ENCODE data around the gene CFAP46. TPM values are rescaled to one million over a fixed set of nuclear protein-coding genes. Genes with fewer than 3 reads are reported as not detected.

CFAP46 gene
- total and polyA plus RNA-seq, 2 donors = 0.53 TPM; not detected in 1

DNA sequence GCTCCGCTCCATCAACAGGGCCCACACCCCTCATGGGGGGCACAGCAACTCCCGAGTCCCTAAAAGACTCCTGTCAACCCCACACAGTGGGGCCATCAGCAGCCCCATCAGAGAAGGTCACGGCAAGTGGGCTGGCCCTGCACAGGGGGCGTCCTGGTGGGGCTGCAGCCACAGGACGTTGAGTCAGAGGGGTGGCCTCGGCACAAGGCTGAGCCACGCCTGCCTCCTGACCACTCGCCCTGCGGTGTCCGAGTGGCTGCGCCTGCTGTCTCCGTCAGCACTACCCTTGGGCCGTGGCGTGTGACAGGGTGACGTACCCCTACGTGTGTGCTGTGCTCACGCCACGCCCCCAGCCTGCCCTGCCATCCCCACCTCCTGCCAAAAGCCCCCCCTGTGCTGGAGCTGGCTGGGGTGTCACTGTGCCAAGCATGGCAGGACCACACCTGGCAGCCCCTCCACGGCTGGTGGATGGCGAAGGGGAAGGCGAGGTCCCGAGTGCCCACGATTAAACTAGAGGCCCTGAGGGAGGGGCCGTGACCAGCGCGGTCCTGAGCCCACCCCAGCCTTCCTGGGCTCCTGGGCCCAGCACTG is 130.4 kb downstream of the CFAP46 start:
- Histone ChIP-seq H3K27ac (ENCODE audit: low read depth) (no peak overlapping the region), H3K36me3 (ENCODE audit: insufficient read depth) (no peaks in the 10 kb centered on the region), H3K4me1 (ENCODE audit: insufficient read depth) (no peaks in the 10 kb centered on the region), H3K4me3 (ENCODE audit: low read depth, low read length) (no peak overlapping the region)
- 86% methylated on average over 26 of the region's 26 CpGs for WGBS
- no peak for DNase-seq (ENCODE audit: extremely low spot score)

DNA sequence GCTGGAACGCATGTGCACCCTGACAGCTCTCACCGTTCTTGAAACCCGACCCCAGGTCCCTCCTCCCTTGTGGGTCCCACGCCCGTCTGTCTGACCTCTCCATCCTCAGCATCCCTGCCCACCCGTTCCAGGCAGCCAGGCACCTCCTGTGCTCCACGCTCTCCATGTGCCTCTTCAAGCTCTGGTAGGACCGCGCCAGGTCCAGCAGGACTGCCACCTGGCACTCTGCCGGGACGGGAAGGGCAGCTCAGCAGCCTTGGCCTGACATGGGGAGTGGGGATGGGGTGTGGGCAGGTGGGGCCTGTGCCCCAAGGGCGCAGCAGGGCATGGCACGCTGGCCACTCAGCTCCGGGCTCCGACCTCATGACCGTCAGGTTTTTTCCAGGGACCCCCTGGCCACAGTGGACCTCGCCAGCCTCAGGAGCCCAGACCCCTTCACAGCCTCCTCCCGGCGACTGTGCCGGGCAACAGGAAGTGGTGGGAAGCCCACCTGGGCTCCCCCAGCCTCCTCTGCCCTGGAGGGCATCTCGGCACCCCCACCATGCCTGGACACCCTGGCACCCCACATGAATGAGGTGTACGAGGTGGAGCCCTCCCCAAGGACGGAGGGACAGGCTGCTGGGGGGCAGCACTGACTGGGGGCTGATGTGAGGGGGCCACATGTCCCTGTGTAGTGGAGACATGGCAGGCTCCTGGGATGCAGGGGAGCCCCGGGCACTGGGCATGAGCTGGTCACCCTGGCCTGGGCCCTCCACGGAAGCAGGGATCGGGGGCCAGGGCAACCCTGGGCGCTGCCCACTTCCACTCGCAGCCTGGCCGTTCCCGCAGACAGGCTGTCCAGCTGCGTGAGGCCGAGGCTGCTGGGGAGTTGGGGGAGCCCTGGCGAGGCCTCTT is 131.3 kb downstream of the CFAP46 start:
- 69% methylated on average over 33 of the region's 33 CpGs for WGBS
- no peak overlapping the region for H3K27ac ChIP-seq (ENCODE audit: low read depth)
- no peaks in the 10 kb centered on the region for H3K36me3 ChIP-seq (ENCODE audit: insufficient read depth)
- no peak for DNase-seq (ENCODE audit: extremely low spot score)
- no peaks in the 10 kb centered on the region for H3K4me1 ChIP-seq (ENCODE audit: insufficient read depth)
- H3K4me3 ChIP-seq (ENCODE audit: low read depth, low read length) = no peak overlapping the region

DNA sequence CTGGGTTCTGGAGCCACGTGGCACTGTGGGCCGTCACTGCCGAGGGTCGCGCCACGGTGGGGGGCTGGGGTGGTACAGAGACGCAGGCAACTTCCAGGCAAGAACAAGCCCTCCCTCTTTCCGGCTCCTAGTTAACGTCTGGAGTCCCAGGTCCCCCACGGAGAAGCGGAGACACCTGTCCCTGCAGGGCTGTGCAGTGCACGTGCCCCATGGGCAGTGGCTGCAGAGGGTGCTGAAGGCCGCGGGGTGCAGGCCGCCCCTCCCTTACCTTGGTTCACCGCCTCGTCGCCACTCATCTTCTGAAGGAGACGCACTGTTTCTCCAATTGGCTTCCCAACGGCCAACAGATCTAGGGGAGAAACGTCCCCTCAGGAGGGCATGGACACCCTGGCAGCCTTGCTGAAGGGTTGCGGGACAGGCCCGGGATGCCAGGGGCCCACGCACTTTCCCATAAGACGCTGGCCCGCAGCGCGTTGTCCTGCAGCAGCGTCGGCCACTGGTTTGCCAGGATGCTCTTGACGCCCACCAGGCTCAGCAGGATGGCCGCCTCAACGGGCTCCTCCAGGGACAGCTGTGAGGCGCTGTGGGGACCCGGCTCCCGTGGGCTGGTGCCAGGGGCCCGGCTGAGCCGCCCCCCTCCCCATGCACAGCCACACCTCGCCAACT is 132.1 kb downstream of the CFAP46 start:
- WGBS = 79% methylated on average over 39 of the region's 39 CpGs
- no peak for DNase-seq (ENCODE audit: extremely low spot score)
- Histone ChIP-seq H3K4me1 (ENCODE audit: insufficient read depth) (no peaks in the 10 kb centered on the region), H3K27ac (ENCODE audit: low read depth) (no peak overlapping the region), H3K36me3 (ENCODE audit: insufficient read depth) (no peaks in the 10 kb centered on the region), H3K4me3 (ENCODE audit: low read depth, low read length) (no peak overlapping the region)

DNA sequence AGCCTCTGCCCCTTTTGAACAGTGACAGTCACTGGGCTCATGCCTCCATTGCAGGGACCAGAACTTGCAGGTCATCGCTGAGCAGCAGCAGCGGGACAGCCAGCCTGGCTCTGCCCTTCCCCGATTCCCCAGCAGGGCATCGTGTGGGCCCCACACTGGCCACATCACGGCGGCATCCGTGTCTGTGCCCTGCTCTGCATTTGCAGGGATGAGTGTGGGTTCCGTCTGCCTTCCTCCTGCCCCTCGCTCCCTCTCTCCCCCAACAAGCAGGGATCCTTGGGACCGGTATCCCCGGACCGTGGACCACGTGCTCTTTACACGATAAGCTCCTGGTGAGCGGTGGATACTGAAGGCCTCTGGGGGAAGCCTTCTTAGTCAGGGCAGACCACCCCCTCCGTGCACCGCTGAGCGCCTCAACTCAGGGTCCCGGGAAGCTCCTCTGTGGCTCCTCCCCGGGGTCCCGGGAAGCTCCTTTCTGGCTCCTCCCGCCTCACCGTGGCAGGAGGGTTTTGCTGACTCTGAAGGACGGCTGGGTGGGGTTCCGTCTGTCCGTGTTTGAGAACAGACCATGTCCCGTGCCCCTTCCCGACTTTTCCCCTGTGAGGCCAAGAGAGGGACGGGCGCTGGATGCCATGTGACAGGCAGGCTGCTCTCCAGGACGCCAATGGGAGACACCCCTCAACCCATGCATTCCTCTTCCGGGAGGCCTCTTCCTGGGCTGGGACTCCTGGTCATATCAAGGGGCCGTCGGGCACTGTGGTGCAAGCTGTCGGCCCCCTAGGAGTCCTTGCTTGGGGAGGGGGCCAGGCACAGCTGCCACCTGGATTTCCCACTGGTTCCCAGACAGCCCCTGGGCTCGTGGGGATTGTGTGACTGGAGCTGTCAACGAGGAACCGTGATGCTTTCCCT is 132.9 kb downstream of the CFAP46 start:
- H3K4me1 ChIP-seq (ENCODE audit: insufficient read depth) = no peaks in the 10 kb centered on the region
- DNase-seq (ENCODE audit: extremely low spot score) = no peak
- no peaks in the 10 kb centered on the region for H3K36me3 ChIP-seq (ENCODE audit: insufficient read depth)
- no peak overlapping the region for H3K4me3 ChIP-seq (ENCODE audit: low read depth, low read length)
- WGBS = 83% methylated on average over 38 of the region's 38 CpGs
- no peak overlapping the region for H3K27ac ChIP-seq (ENCODE audit: low read depth)

DNA sequence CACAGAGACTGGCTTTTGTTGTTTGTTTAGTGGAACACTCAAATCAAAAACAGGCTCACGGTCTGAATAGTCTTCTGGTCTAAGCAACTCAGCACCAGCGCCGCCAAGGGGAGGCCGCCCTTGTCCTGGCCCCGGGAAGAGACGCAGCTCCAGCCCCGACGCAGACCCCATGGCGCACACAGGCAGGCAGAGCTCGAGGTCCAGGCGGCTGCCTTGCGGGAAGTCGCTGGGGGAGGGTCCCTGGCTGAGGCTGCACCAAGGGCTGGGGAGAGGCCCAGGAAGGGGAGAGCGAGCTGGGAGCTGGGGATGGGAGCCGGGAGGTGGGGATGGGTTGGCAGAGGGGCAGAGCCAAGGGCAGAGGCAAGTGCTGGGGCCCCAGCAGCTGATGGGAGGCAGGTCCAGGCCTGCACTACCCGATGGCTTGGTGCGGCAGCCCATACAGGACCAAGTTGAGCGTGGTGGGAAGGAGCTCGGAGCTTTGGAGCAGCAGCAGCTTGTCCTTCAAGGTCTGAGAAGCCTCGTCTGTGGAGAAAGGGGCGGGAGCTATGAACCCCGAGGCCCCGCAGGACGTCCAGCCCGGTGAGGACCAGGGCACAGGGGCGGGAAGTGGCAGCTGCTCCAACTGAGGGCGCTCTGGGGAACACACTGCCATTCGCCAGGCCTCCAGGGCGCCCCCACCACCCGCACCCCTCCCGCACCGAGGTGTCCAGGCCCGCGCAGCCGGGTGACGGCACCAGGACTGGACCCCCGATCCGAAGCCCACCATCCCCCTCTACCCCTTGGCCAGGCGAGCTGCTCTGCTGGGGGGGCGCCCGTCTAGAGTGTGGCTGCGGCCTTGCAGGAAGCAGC is 133.8 kb downstream of the CFAP46 start:
- DNase-seq (ENCODE audit: extremely low spot score) = peak; percentile 18

GRCh38 chr10:132807621-132808049 is 134.7 kb downstream of the CFAP46 start:
- Histone ChIP-seq H3K27ac (ENCODE audit: low read depth) (no peak overlapping the region), H3K36me3 (ENCODE audit: insufficient read depth) (no peaks in the 10 kb centered on the region), H3K4me1 (ENCODE audit: insufficient read depth) (no peaks in the 10 kb centered on the region), H3K4me3 (ENCODE audit: low read depth, low read length) (no peak overlapping the region)
- 94% methylated on average over 27 of the region's 27 CpGs for WGBS
- DNase-seq (ENCODE audit: extremely low spot score) = no peak

More for the DNA sequence above, 133.8 kb downstream of the CFAP46 start:
- no peaks in the 10 kb centered on the region for H3K36me3 ChIP-seq (ENCODE audit: insufficient read depth)
- H3K4me3 ChIP-seq (ENCODE audit: low read depth, low read length) = no peak overlapping the region
- 56% methylated on average over 42 of the region's 42 CpGs for WGBS
- H3K4me1 ChIP-seq (ENCODE audit: insufficient read depth) = no peaks in the 10 kb centered on the region
- H3K27ac ChIP-seq (ENCODE audit: low read depth) = no peak overlapping the region

DNA sequence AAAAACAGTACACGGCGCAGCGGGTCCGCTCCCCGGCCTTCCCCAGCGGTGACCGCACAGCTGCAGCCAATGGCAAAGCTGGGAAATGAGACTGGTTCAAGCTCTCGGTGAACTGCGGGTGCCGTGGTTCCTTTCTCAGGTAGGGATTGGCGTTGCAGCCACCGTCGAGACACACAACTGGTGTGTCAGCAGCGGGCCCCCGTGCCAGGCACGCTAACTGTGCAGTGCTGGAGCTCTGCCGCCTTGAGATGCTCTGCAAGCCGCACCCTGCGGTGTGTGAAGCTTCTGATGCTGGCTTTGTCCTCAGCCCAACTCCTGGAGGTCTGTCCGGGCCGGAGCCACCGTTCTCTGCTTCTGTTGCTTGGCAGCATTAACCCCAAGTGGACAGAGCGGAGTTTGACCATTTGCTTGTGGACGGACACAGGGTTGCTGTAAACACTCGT is 135.8 kb downstream of the CFAP46 start:
- no peaks in the 10 kb centered on the region for H3K4me1 ChIP-seq (ENCODE audit: insufficient read depth)
- no peaks in the 10 kb centered on the region for H3K36me3 ChIP-seq (ENCODE audit: insufficient read depth)
- no peak overlapping the region for H3K4me3 ChIP-seq (ENCODE audit: low read depth, low read length)
- DNase-seq (ENCODE audit: extremely low spot score) = no peak
- H3K27ac ChIP-seq (ENCODE audit: low read depth) = no peak overlapping the region
- WGBS = 82% methylated on average over 25 of the region's 25 CpGs

DNA sequence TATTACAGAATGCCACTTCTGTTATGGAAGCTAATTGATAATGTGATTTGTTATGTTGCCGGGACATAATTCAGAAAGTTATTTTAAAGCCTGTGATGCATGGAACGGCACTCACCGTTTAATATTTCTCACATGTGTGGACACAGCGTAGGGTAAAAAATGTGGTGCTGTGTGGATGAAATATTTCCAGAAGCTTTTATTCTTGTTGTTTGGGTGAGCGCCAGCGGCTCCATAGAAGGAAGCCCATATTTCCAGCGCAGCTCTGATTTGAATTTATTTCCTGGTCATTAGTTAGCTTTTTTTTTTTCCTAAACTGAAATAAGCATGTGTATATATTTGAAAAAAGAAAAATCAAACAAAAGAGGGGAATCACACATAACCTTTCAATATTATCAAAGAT is 136.3 kb downstream of the CFAP46 start:
- WGBS = 33% methylated on average over 7 of the region's 7 CpGs
- no peak for DNase-seq (ENCODE audit: extremely low spot score)
- Histone ChIP-seq H3K4me3 (ENCODE audit: low read depth, low read length) (no peak overlapping the region), H3K36me3 (ENCODE audit: insufficient read depth) (no peaks in the 10 kb centered on the region), H3K27ac (ENCODE audit: low read depth) (no peak overlapping the region), H3K4me1 (ENCODE audit: insufficient read depth) (no peaks in the 10 kb centered on the region)

GRCh38 chr10:132805599-132805998 is 136.8 kb downstream of the CFAP46 start:
- no peak overlapping the region for H3K27ac ChIP-seq (ENCODE audit: low read depth)
- DNase-seq (ENCODE audit: extremely low spot score) = no peak
- no peak overlapping the region for H3K4me3 ChIP-seq (ENCODE audit: low read depth, low read length)
- H3K36me3 ChIP-seq (ENCODE audit: insufficient read depth) = no peaks in the 10 kb centered on the region
- no peaks in the 10 kb centered on the region for H3K4me1 ChIP-seq (ENCODE audit: insufficient read depth)
- 56% methylated on average over 21 of the region's 21 CpGs for WGBS

GRCh38 chr10:132804785-132805426 is 137.5 kb downstream of the CFAP46 start:
- no peak overlapping the region for H3K27ac ChIP-seq (ENCODE audit: low read depth)
- no peaks in the 10 kb centered on the region for H3K36me3 ChIP-seq (ENCODE audit: insufficient read depth)
- 72% methylated on average over 23 of the region's 23 CpGs for WGBS
- H3K4me3 ChIP-seq (ENCODE audit: low read depth, low read length) = no peak overlapping the region
- DNase-seq (ENCODE audit: extremely low spot score) = no peak
- no peaks in the 10 kb centered on the region for H3K4me1 ChIP-seq (ENCODE audit: insufficient read depth)

- whole genome bisulfite sequencing = 96% methylated on average over 11 of the region's 11 CpGs
- H3K27ac ChIP-seq (ENCODE audit: low read depth) = no peak overlapping the region
- H3K4me1 ChIP-seq (ENCODE audit: insufficient read depth) = no peaks in the 10 kb centered on the region
- H3K36me3 ChIP-seq (ENCODE audit: insufficient read depth) = no peaks in the 10 kb centered on the region
- no peak overlapping the region for H3K4me3 ChIP-seq (ENCODE audit: low read depth, low read length)
- DNase-seq (ENCODE audit: extremely low spot score) = no peak
These were observed 138.1 kb downstream of the CFAP46 start for GRCh38 chr10:132804287-132804686.
